ENCODE results near the gene CACNA1D. TPM values are rescaled to one million over a fixed set of nuclear protein-coding genes. Genes with fewer than 3 reads are reported as not detected.

Gene CACNA1D
- total RNA-seq, result 30.9 TPM

DNA sequence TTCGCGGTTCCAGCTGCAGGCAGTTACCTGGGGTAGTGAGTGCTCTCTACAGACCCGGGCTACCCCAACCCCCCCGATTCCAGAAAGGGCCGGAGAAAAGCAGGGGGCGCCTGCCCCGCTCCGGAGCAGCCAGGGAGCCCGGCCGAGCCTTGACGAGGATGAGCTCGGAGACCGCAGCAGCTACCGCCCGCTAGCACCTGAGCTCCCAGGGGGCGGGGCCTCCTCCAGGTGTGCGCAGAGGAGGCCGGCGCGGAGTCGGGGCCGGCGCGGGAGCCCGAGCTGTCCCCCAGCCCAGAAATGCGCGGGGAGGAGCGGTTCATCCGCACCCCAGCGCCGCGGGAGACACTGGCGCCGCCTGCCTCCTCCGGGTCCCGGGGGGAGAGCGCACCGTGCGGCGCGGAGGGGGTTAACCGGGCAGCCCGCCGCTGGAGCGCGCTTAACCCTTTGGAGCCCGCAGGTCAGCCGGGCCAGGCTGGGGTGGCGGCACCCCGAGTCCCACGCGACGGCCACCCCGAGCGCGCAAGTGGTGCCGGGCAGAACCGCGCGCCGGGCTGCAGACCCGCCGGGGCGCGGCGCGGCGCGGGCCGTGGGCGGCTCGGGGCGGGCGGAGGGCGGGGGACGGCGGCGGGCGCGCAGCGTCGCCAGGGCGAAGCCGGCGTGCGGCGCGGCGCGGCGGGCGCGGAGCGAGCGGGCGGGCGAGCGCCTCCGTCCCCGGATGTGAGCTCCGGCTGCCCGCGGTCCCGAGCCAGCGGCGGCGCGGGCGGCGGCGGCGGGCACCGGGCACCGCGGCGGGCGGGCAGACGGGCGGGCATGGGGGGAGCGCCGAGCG, at the start of gene CACNA1D:
Gene CACNA1D (plus strand): TSS at position 649 of the 829 bp plus-strand sequence. CDS start 556 bp downstream, outside the sequence.

DNA sequence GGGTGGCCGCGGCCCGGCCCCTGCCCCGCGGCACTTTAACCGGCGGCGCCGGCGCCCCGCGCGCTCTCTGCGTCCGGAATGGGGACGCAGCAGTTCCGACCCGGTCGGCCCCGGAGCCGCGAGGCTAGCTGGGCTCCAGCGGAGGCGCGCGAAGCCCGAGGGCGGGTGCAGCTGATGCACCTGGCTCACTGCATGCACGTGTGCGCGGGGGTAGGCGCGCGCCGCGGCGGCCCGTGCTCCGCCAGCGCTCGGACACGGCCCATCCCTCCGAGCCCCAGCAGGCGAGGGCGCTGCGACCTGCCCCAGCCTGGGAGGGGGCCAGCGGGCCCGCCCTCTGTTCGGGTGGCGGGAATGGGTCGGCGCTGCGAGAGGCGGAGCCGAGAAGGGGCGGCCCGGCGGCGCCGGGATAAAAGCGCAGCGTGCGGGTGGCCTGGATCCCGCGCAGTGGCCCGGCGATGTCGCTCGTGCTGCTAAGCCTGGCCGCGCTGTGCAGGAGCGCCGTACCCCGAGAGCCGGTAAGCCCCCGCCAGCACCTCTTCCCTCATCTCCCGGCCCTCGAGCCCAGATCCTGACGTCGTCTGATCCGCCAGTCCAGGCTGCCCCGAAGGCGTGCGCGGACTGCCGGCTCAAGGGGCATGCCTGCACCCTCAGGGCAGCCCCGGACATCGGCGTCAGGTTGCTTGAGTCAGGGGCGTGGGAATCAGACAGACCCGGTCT, 351.9 kb downstream of the CACNA1D start, which contains the start of the genes CHDH and IL17RB:
Gene CHDH (minus strand): TSS at position 286 of the 717 bp plus-strand sequence. CDS start 22,411 bp downstream, outside the sequence.
Gene IL17RB (plus strand): TSS at position 435 of the 717 bp plus-strand sequence. CDS start 21 bp downstream, at position 456.

Small RNA genes within 50 kb of the gene (small RNA-seq; reads per million reads assigned to genes)
- not detected for gene AC012467.1
- gene RF00154, result 21.6 reads per million, percentile 95 among the genes with 10 or more reads in this experiment

Other genes starting within 250 kb of the CACNA1D start
- gene TKT, start 238.6 kb upstream of the CACNA1D start, total RNA-seq, result 119 TPM
- gene DCP1A, start 147.1 kb upstream of the CACNA1D start, total RNA-seq, result 13.1 TPM

Data from diencephalon (tissue), 1 donor.